IgD-negative memory B cell (primary cell): ENCODE data around the gene TRDMT1. TPM values are rescaled to one million over a fixed set of nuclear protein-coding genes. Genes with fewer than 3 reads are reported as not detected.

Source experiments
- H3K27ac Mint-ChIP-seq, 3 donors: one replicate each; pipeline ENCODE4 v1.8.0; 2020 to 2022; ENCODE audit warnings: mild to moderate bottlenecking in 3 of 3, mixed read lengths in 3 of 3, moderate library complexity in 1 of 3
- H3K27me3 Mint-ChIP-seq: one replicate; pipeline ENCODE4 v1.8.0; 2021; ENCODE audit warnings: mixed read lengths
- H3K36me3 Mint-ChIP-seq: one replicate; pipeline ENCODE4 v1.8.0; 2020; ENCODE audit warnings: mild to moderate bottlenecking, mixed read lengths
- H3K4me1 Mint-ChIP-seq, 3 donors: one replicate each; pipeline ENCODE4 v1.8.0; 2020 to 2022; ENCODE audit warnings: mixed read lengths in 3 of 3, mild to moderate bottlenecking in 1 of 3
- H3K4me3 Mint-ChIP-seq, 4 donors: one replicate each; pipeline ENCODE4 v1.8.0; 2020 to 2022; ENCODE audit warnings: mild to moderate bottlenecking in 4 of 4, mixed read lengths in 4 of 4, moderate library complexity in 3 of 4
- H3K9me3 Mint-ChIP-seq, 3 donors: one replicate each; pipeline ENCODE4 v1.8.0; 2020 to 2021; ENCODE audit warnings: mixed read lengths in 3 of 3, mild to moderate bottlenecking in 1 of 3
- polyA plus RNA-seq: library from polyadenylated mRNA; unstranded; fragments of 300-500 nt; fragmentation: Illumina TruSeq; gene quantifications from one replicate; pipeline ENCODE4 v1.2.3, GENCODE V29; 2021

TRDMT1 gene
- polyA plus RNA-seq, 1 donor from 2014 or later = 6.6 TPM

GRCh38 chr10:17183110-17183509 lies 18.4 kb downstream of the TRDMT1 start:
- H3K4me3 Mint-ChIP-seq = no peak overlapping the region
- H3K9me3 Mint-ChIP-seq = no peaks in the 10 kb centered on the region
- peaks cover 0 to 7% (median 7%) of the 10 kb centered on the region in 3 donors for H3K4me1 Mint-ChIP-seq
- H3K27ac Mint-ChIP-seq = no peak overlapping the region
- peaks cover 6% of the 10 kb centered on the region for H3K36me3 Mint-ChIP-seq
- no peaks in the 10 kb centered on the region for H3K27me3 Mint-ChIP-seq

DNA sequence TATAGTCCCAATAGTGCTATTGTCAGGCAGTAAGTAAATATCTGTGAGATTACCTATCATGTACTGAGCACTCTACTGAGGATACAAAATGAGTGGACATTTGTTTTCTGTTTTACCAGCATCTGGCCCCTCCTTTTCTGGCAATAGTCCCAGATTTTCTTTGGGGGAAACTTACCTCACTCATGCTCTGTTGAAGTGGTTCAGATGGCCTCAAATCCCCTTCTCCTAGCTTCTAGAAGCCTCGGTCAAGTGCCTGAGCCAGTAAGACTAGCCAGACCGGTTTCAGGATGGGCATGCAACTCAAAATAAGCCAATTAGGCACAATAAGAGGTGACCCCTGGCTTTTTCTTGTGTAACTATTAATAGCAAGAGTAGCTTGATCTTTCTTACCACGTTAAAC lies 19.7 kb downstream of the TRDMT1 start:
- H3K4me1 Mint-ChIP-seq = peaks cover 0 to 7% (median 7%) of the 10 kb centered on the region in 3 donors
- no peak overlapping the region for H3K4me3 Mint-ChIP-seq
- no peaks in the 10 kb centered on the region for H3K27me3 Mint-ChIP-seq
- no peaks in the 10 kb centered on the region for H3K9me3 Mint-ChIP-seq
- H3K27ac Mint-ChIP-seq = no peak overlapping the region
- peaks cover 3% of the 10 kb centered on the region for H3K36me3 Mint-ChIP-seq

DNA sequence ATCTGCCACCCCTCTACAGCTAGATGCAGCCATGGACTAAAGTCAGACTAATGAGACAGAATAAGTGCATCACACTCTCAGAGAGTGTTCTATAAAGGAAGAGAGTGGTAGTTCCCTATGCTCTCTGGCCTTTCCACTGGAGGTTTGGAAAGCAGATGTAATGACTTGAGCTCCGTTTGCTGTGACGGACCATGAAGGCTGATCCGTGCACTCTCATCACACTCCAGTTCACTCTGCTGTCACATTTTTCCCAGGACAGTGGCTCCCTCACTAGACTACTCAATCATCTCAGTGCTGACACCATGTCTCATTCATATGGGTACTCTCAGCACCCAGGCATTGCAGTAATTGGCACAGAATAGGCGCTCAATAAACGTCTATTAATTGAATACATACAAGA lies 20.4 kb downstream of the TRDMT1 start:
- Mint-ChIP-seq H3K27ac (peak overlapping the region in 1 of 3 donors; percentile 1), H3K9me3 (no peaks in the 10 kb centered on the region), H3K36me3 (peaks cover 3% of the 10 kb centered on the region), H3K4me1 (peaks cover 0 to 7% (median 7%) of the 10 kb centered on the region in 3 donors), H3K4me3 (no peak overlapping the region), H3K27me3 (no peaks in the 10 kb centered on the region)

DNA sequence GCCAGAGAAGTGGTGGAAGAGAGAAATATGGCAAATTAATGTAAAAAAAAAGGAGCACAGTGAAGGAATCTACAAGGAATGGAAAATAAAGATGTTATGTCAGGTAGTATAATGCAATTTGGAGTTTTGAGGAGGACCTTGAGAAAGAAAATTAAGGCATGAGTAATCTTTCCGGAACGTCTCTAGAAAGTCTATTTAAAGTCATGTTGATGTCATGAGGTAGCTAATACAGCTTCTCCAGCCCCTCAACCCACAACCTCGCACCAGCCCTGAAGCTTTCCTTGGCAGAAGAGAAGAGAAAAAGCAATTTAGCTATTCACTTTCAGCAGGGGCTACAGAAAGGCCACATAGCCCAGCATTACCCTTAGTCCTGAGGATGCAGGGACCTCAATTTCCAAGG lies 22.5 kb downstream of the TRDMT1 start:
- H3K9me3 Mint-ChIP-seq = no peaks in the 10 kb centered on the region
- H3K27me3 Mint-ChIP-seq = no peaks in the 10 kb centered on the region
- no peak overlapping the region for H3K27ac Mint-ChIP-seq
- H3K4me1 Mint-ChIP-seq = peaks cover 0 to 8% (median 6%) of the 10 kb centered on the region in 3 donors
- no peak overlapping the region for H3K4me3 Mint-ChIP-seq
- peaks cover 5% of the 10 kb centered on the region for H3K36me3 Mint-ChIP-seq

DNA sequence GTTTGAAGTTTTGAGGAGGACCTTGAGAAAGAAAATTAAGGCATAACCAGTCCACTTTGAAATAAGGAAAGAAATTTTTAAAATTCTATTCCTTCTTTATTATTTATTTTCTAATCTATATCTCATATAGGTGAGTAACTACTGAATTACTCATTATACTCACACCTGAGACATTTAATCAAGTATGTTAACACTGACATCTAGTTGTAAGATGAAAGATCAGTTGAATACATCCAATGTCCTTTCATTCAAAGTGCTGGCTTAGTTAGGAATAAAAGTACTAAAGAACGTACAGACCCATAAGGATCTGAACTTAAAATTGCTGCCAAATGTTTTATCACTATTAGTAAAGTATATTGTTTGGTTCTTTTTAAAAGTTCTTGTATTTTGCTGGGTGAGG lies 23.5 kb downstream of the TRDMT1 start:
- Mint-ChIP-seq H3K27me3 (no peaks in the 10 kb centered on the region), H3K36me3 (peaks cover 8% of the 10 kb centered on the region), H3K9me3 (no peaks in the 10 kb centered on the region), H3K4me1 (peaks cover 0 to 6% (median 4%) of the 10 kb centered on the region in 3 donors), H3K4me3 (no peak overlapping the region), H3K27ac (no peak overlapping the region)

- Mint-ChIP-seq H3K36me3 (peaks cover 7% of the 10 kb centered on the region), H3K4me3 (no peak overlapping the region), H3K27ac (no peak overlapping the region), H3K4me1 (peaks cover 0 to 6% (median 4%) of the 10 kb centered on the region in 3 donors), H3K9me3 (no peaks in the 10 kb centered on the region), H3K27me3 (no peaks in the 10 kb centered on the region)
These were observed 24.5 kb downstream of the TRDMT1 start for GRCh38 chr10:17177014-17177413.

DNA sequence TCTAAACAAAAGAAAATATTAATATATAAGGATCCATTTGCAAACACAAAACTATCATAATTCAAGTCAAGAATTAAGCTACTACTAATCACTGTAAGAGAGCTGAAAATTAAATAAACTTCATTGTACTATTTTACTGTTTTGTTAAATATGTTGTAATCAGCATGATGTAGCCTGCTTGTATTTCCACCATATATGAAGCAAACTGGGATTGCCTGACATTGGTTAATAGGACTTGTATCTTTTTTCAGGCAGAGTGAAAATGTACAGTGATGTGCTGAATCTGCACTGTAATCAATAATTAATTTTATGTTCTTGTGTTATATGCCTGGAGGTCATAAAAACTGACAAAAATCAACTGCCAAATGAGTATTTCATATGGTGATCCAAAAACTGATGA lies 25.4 kb downstream of the TRDMT1 start:
- H3K27ac Mint-ChIP-seq = no peak overlapping the region
- H3K4me3 Mint-ChIP-seq = no peak overlapping the region
- H3K27me3 Mint-ChIP-seq = no peaks in the 10 kb centered on the region
- H3K9me3 Mint-ChIP-seq = no peaks in the 10 kb centered on the region
- H3K4me1 Mint-ChIP-seq = peaks cover 0 to 6% (median 4%) of the 10 kb centered on the region in 3 donors
- H3K36me3 Mint-ChIP-seq = peaks cover 7% of the 10 kb centered on the region

DNA sequence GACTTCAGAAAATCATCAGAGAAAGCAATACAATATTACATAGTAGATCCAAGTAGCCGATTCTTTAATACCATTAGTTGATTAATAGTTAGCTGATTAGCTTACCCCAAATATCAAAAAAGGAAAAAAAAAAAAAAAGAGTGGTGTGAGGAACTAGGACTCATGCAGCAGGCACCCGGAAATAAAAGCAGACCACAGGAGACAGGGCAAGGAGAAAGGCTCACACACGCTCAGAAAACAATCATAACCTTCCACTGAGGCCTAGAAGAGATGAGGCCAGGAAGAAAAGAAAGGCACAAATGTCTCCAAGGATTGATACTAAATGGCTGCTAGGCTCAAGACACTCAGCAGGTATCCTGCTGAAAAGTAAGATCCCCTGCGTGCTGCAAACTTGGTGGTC lies 25.9 kb downstream of the TRDMT1 start:
- H3K27me3 Mint-ChIP-seq = no peaks in the 10 kb centered on the region
- peaks cover 0 to 6% (median 4%) of the 10 kb centered on the region in 3 donors for H3K4me1 Mint-ChIP-seq
- no peak overlapping the region for H3K4me3 Mint-ChIP-seq
- H3K36me3 Mint-ChIP-seq = peaks cover 7% of the 10 kb centered on the region
- H3K27ac Mint-ChIP-seq = no peak overlapping the region
- no peaks in the 10 kb centered on the region for H3K9me3 Mint-ChIP-seq

GRCh38 chr10:17174626-17175025 lies 26.8 kb downstream of the TRDMT1 start:
- no peak overlapping the region for H3K27ac Mint-ChIP-seq
- H3K27me3 Mint-ChIP-seq = no peaks in the 10 kb centered on the region
- H3K9me3 Mint-ChIP-seq = no peaks in the 10 kb centered on the region
- H3K4me1 Mint-ChIP-seq = peaks cover 0 to 6% (median 4%) of the 10 kb centered on the region in 3 donors
- no peak overlapping the region for H3K4me3 Mint-ChIP-seq
- peaks cover 7% of the 10 kb centered on the region for H3K36me3 Mint-ChIP-seq

DNA sequence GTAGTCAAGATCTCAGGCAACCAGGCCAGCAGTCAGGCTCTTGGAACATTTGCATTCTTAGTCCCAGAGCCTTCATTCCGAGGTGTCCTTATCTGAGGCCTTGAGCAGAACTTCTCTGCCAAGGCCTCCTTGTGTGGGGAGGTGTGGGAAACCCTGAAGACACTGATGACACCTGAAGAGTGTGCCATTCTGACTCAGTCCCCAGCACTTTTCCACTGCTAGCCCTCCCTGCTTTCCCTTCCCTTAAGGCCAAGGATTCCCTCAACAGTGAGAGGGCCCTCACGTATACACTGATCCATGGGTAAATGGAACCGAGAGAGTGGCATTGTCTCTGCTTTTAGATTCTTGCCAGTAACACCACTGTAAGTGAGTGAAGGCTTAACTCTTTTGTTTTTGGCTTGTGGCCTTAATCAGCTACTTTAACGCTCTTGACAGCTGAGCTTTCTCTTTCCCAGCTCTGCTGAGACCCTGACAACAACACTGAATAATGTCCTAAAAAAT lies 30.3 kb downstream of the TRDMT1 start:
- no peaks in the 10 kb centered on the region for H3K27me3 Mint-ChIP-seq
- H3K4me1 Mint-ChIP-seq = peaks cover 0 to 6% (median 4%) of the 10 kb centered on the region in 3 donors
- H3K9me3 Mint-ChIP-seq = no peaks in the 10 kb centered on the region
- no peak overlapping the region for H3K4me3 Mint-ChIP-seq
- H3K27ac Mint-ChIP-seq = no peak overlapping the region
- H3K36me3 Mint-ChIP-seq = peaks cover 5% of the 10 kb centered on the region

GRCh38 chr10:17169803-17170202 lies 31.7 kb downstream of the TRDMT1 start:
- no peaks in the 10 kb centered on the region for H3K9me3 Mint-ChIP-seq
- H3K4me1 Mint-ChIP-seq = no peaks in the 10 kb centered on the region
- no peak overlapping the region for H3K27ac Mint-ChIP-seq
- H3K36me3 Mint-ChIP-seq = peaks cover 5% of the 10 kb centered on the region
- no peak overlapping the region for H3K4me3 Mint-ChIP-seq
- no peaks in the 10 kb centered on the region for H3K27me3 Mint-ChIP-seq

- Mint-ChIP-seq H3K27ac (no peak overlapping the region), H3K4me3 (no peak overlapping the region), H3K36me3 (no peaks in the 10 kb centered on the region), H3K4me1 (no peaks in the 10 kb centered on the region), H3K9me3 (no peaks in the 10 kb centered on the region), H3K27me3 (no peaks in the 10 kb centered on the region)
These were observed 34.8 kb downstream of the TRDMT1 start for GRCh38 chr10:17166699-17167098.

- Mint-ChIP-seq H3K4me3 (no peak overlapping the region), H3K9me3 (no peaks in the 10 kb centered on the region), H3K4me1 (no peaks in the 10 kb centered on the region), H3K36me3 (no peaks in the 10 kb centered on the region), H3K27ac (no peak overlapping the region), H3K27me3 (no peaks in the 10 kb centered on the region)
These were observed 38.6 kb downstream of the TRDMT1 start for GRCh38 chr10:17162828-17163227.

- H3K27ac Mint-ChIP-seq = no peak overlapping the region
- no peaks in the 10 kb centered on the region for H3K4me1 Mint-ChIP-seq
- H3K27me3 Mint-ChIP-seq = no peaks in the 10 kb centered on the region
- H3K4me3 Mint-ChIP-seq = no peak overlapping the region
- no peaks in the 10 kb centered on the region for H3K9me3 Mint-ChIP-seq
- no peaks in the 10 kb centered on the region for H3K36me3 Mint-ChIP-seq
These were observed 39.7 kb downstream of the TRDMT1 start for GRCh38 chr10:17161775-17162174.

DNA sequence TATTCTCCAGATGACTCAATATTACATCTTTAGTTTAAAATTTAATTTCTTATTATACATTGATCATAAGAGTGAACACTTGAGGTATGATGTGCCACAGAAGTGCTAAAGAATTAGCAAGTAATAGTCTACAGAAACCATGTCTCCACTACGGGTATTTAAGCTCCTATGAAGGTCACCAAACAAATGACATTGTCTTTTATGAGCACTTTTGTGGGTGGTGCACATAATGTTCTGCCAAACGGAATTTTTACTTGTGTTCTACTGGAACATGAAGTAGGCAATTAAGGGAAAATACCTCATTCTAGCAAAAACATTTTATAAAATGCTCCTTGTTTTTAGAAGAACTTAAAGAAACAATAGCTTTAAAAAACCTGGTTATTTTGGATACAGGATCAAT lies 44.4 kb downstream of the TRDMT1 start:
- Mint-ChIP-seq H3K9me3 (no peaks in the 10 kb centered on the region), H3K27ac (no peak overlapping the region)

GRCh38 chr10:17155826-17156225 lies 45.6 kb downstream of the TRDMT1 start:
- no peaks in the 10 kb centered on the region for H3K4me1 Mint-ChIP-seq
- peaks cover 7% of the 10 kb centered on the region for H3K36me3 Mint-ChIP-seq
- no peaks in the 10 kb centered on the region for H3K27me3 Mint-ChIP-seq
- H3K27ac Mint-ChIP-seq = no peak overlapping the region
- no peak overlapping the region for H3K4me3 Mint-ChIP-seq
- no peaks in the 10 kb centered on the region for H3K9me3 Mint-ChIP-seq

More for the DNA sequence above, 44.4 kb downstream of the TRDMT1 start:
- no peaks in the 10 kb centered on the region for H3K27me3 Mint-ChIP-seq
- no peak overlapping the region for H3K4me3 Mint-ChIP-seq
- no peaks in the 10 kb centered on the region for H3K4me1 Mint-ChIP-seq
- peaks cover 7% of the 10 kb centered on the region for H3K36me3 Mint-ChIP-seq

- Mint-ChIP-seq H3K36me3 (peaks cover 7% of the 10 kb centered on the region), H3K4me3 (no peak overlapping the region), H3K27me3 (no peaks in the 10 kb centered on the region), H3K4me1 (no peaks in the 10 kb centered on the region), H3K9me3 (no peaks in the 10 kb centered on the region), H3K27ac (no peak overlapping the region)
These were observed 47.4 kb downstream of the TRDMT1 start for GRCh38 chr10:17154116-17154515.
